Measurements from ENCODE around the gene G2E3.

DNA sequence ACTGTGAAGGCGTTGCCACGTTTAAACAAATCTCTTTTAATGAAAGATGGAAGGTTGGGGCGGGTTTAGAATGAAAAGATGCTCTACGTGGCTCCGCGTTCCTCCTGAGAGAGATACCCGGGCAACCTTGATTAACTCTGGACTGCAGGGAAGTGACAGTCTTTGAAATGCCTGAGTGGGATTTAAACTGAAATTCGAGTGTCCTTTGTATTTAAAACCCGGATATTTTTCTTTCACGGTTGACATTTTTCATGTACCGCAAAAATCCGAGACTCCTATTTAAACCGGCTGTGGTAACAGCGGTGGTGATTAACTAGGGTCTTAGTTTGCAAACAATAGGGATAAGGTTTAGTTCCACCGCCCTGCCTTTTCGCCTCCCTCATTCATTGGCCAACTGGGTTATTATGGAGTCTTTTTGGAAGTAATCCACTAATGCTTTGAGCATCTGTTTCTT is 707 bp downstream of the G2E3 start:
- TF ChIP-seq, protein P1, sequence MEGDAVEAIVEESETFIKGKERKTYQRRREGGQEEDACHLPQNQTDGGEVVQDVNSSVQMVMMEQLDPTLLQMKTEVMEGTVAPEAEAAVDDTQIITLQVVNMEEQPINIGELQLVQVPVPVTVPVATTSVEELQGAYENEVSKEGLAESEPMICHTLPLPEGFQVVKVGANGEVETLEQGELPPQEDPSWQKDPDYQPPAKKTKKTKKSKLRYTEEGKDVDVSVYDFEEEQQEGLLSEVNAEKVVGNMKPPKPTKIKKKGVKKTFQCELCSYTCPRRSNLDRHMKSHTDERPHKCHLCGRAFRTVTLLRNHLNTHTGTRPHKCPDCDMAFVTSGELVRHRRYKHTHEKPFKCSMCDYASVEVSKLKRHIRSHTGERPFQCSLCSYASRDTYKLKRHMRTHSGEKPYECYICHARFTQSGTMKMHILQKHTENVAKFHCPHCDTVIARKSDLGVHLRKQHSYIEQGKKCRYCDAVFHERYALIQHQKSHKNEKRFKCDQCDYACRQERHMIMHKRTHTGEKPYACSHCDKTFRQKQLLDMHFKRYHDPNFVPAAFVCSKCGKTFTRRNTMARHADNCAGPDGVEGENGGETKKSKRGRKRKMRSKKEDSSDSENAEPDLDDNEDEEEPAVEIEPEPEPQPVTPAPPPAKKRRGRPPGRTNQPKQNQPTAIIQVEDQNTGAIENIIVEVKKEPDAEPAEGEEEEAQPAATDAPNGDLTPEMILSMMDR (IDR thresholded peaks at IDR 0.05): no peak
- TF ChIP-seq POLR2AphosphoS5 (IDR thresholded peaks at IDR 0.05): no peak
- no peak for TF ChIP-seq POLR2A (IDR thresholded peaks at IDR 0.05)
- no peak for TF ChIP-seq EP300 (IDR thresholded peaks at IDR 0.05)

Data from sigmoid colon (tissue), 4 donors.